H9 (cell line): ENCODE measurements around the gene FKRP. TPM values are rescaled to one million over a fixed set of nuclear protein-coding genes. Genes with fewer than 3 reads are reported as not detected.

Experiments used
- DNase-seq: peaks from one replicate; pipeline ENCODE4 v3.0.0-alpha.2; 2017
- H2AFZ ChIP-seq: one replicate; pipeline ENCODE4 v1.6.1; 2013; ENCODE audit warnings: mild to moderate bottlenecking, low read length, control low read depth, moderate library complexity
- H2AK5ac ChIP-seq: 2 replicates; pipeline ENCODE4 v1.6.1; 2013; ENCODE audit warnings: low read length, control low read depth, mixed read lengths; ENCODE audit not compliant: insufficient read length
- H2BK120ac ChIP-seq: one replicate; pipeline ENCODE4 v1.6.1; 2013; ENCODE audit warnings: low read depth, mild to moderate bottlenecking, low read length, control low read depth, inconsistent platforms; ENCODE audit not compliant: poor library complexity, severe bottlenecking
- H2BK12ac ChIP-seq: 2 replicates; pipeline ENCODE4 v1.6.1; 2013; ENCODE audit warnings: low read length, control low read depth, mixed read lengths, low read depth; ENCODE audit not compliant: insufficient read length
- H2BK15ac ChIP-seq: 2 replicates; pipeline ENCODE4 v1.6.1; 2013; ENCODE audit warnings: low read depth, low read length, control low read depth
- H2BK20ac ChIP-seq: one replicate; pipeline ENCODE4 v1.6.1; 2013; ENCODE audit warnings: low read depth, mild to moderate bottlenecking, low read length, control low read depth, inconsistent platforms; ENCODE audit not compliant: poor library complexity, severe bottlenecking
- H2BK5ac ChIP-seq: 2 replicates; pipeline ENCODE4 v1.6.1; 2013; ENCODE audit warnings: low read length, control low read depth, mixed read lengths; ENCODE audit not compliant: insufficient read length
- H3K14ac ChIP-seq: 2 replicates; pipeline ENCODE4 v1.6.1; 2013; ENCODE audit warnings: low read length, control low read depth; ENCODE audit not compliant: insufficient read depth
- H3K18ac ChIP-seq: 2 replicates; pipeline ENCODE4 v1.6.1; 2013; ENCODE audit warnings: low read depth, mild to moderate bottlenecking, mixed read lengths, low read length, control low read depth; ENCODE audit not compliant: insufficient read length
- H3K23ac ChIP-seq: 2 replicates; pipeline ENCODE4 v1.6.1; 2013; ENCODE audit warnings: low read length, control low read depth, mixed read lengths, low read depth; ENCODE audit not compliant: insufficient read length
- H3K23me2 ChIP-seq: 2 replicates; pipeline ENCODE4 v1.6.1; 2013; ENCODE audit warnings: low read depth, mild to moderate bottlenecking, mixed read lengths, low read length, control low read depth; ENCODE audit not compliant: insufficient read length, poor library complexity, severe bottlenecking
- H3K27ac ChIP-seq: 2 replicates; pipeline ENCODE4 v1.5.1; 2013; ENCODE audit warnings: low read length, control low read depth, mixed read lengths, low read depth; ENCODE audit not compliant: insufficient read length
- H3K27me3 ChIP-seq: 2 replicates; pipeline ENCODE4 v1.6.1; 2013; ENCODE audit warnings: low read length, control low read depth, inconsistent platforms; ENCODE audit not compliant: insufficient read depth
- H3K4ac ChIP-seq: 2 replicates; pipeline ENCODE4 v1.6.1; 2013; ENCODE audit warnings: low read depth, mild to moderate bottlenecking, control low read depth, inconsistent platforms, low read length, moderate library complexity
- H3K4me1 ChIP-seq: 2 replicates; pipeline ENCODE4 v1.6.1; 2013; ENCODE audit warnings: low read length, control low read depth, inconsistent platforms; ENCODE audit not compliant: insufficient read depth
- H3K4me2 ChIP-seq: 2 replicates; pipeline ENCODE4 v1.6.1; 2013; ENCODE audit warnings: low read length, control low read depth, mixed read lengths; ENCODE audit not compliant: insufficient read length, insufficient read depth
- H3K56ac ChIP-seq: 2 replicates; pipeline ENCODE4 v1.6.1; 2013; ENCODE audit warnings: low read depth, mild to moderate bottlenecking, mixed read lengths, low read length, control low read depth; ENCODE audit not compliant: insufficient read length
- H3K79me1 ChIP-seq: 2 replicates; pipeline ENCODE4 v1.6.1; 2013; ENCODE audit warnings: low read depth, mild to moderate bottlenecking, moderate library complexity, low read length, control low read depth, inconsistent platforms; ENCODE audit not compliant: insufficient read depth, poor library complexity, severe bottlenecking
- H3K79me2 ChIP-seq: 2 replicates; pipeline ENCODE4 v1.6.1; 2013; ENCODE audit warnings: low read length, control low read depth, inconsistent platforms; ENCODE audit not compliant: insufficient read depth
- H3K9ac ChIP-seq: 2 replicates; pipeline ENCODE4 v1.6.1; 2013; ENCODE audit warnings: low read length, control low read depth, mixed read lengths; ENCODE audit not compliant: insufficient read length; ENCODE audit errors: extremely low read depth
- H3K9me3 ChIP-seq: one replicate; pipeline ENCODE4 v1.6.1; 2013; ENCODE audit warnings: low read depth, low read length, inconsistent platforms; ENCODE audit not compliant: control insufficient read depth
- H3T11ph ChIP-seq: one replicate; pipeline ENCODE4 v1.6.1; 2013; ENCODE audit warnings: mild to moderate bottlenecking, low read length, control low read depth, inconsistent platforms
- H4K20me1 ChIP-seq: one replicate; pipeline ENCODE4 v1.6.1; 2013; ENCODE audit not compliant: control insufficient read depth, insufficient read length, insufficient read depth
- H4K5ac ChIP-seq: 2 replicates; pipeline ENCODE4 v1.6.1; 2013; ENCODE audit warnings: low read depth, mild to moderate bottlenecking, mixed read lengths, low read length, control low read depth; ENCODE audit not compliant: insufficient read length
- H4K8ac ChIP-seq: replicated peaks from 2 replicates; pipeline ENCODE4 v1.6.1; 2013; ENCODE audit warnings: low read length, control low read depth, mixed read lengths, low read depth; ENCODE audit not compliant: insufficient read length
- H4K91ac ChIP-seq: 2 replicates; pipeline ENCODE4 v1.6.1; 2013; ENCODE audit warnings: low read depth, mild to moderate bottlenecking, moderate library complexity, mixed read lengths, low read length, control low read depth; ENCODE audit not compliant: insufficient read length
- H3K27ac Mint-ChIP-seq, 3 experiments: 2 replicates in 2 of 3; 3 replicates in 1 of 3; pipeline ENCODE4 v1.8.0; 2020 to 2021; ENCODE audit warnings: mixed read lengths in 3 of 3, mild to moderate bottlenecking in 1 of 3, moderate library complexity in 1 of 3
- H3K27me3 Mint-ChIP-seq: 2 replicates; pipeline ENCODE4 v1.8.0; 2021; ENCODE audit warnings: low read depth, mild to moderate bottlenecking, moderate library complexity, mixed read lengths
- H3K36me3 Mint-ChIP-seq, 3 experiments: 2 replicates in 2 of 3; 3 replicates in 1 of 3; pipeline ENCODE4 v1.8.0; 2020 to 2021; ENCODE audit warnings: low read depth in 3 of 3, mixed read lengths in 3 of 3; ENCODE audit not compliant: insufficient read depth in 1 of 3
- H3K4me1 Mint-ChIP-seq, 2 experiments: 2 replicates each; pipeline ENCODE4 v1.8.0; 2020; ENCODE audit warnings: mixed read lengths in 2 of 2
- H3K4me3 Mint-ChIP-seq, 2 experiments: 2 replicates in 1 of 2; 3 replicates in 1 of 2; pipeline ENCODE4 v1.8.0; 2020 to 2021; ENCODE audit warnings: mild to moderate bottlenecking in 2 of 2, mixed read lengths in 2 of 2, moderate library complexity in 1 of 2
- H3K9me3 Mint-ChIP-seq, 2 experiments: 2 replicates in 1 of 2; 3 replicates in 1 of 2; pipeline ENCODE4 v1.8.0; 2020; ENCODE audit warnings: mild to moderate bottlenecking in 2 of 2, mixed read lengths in 2 of 2, moderate library complexity in 1 of 2
- WGBS: extraction: QIAGEN DNeasy Blood & Tissue Kit; methylation state at CpG from one replicate; pipeline ENCODE4 v1.1.7; 2013; ENCODE audit warnings: missing lambda C conversion rate, low lambda C conversion rate, mixed read lengths; ENCODE audit not compliant: insufficient read length; ENCODE audit errors: extremely low coverage; 5-methylcytosine and 5-hydroxymethylcytosine counted together
- total RNA-seq: library from RNA; stranded (reverse); gene quantifications from 2 replicates; pipeline ENCODE4 v1.2.1, GENCODE V29; 2021
- TF ChIP-seq, protein P1 (sequence below): fragments of 200-600 bp; sonication (generic); conservative IDR thresholded peaks from 3 replicates; pipeline ENCODE4 v1.8.0; 2021; ENCODE audit warnings: antibody characterized with exemption, mild to moderate bottlenecking

FKRP gene
- total RNA-seq, 1 experiment from 2014 or later: 42.2 TPM

DNA sequence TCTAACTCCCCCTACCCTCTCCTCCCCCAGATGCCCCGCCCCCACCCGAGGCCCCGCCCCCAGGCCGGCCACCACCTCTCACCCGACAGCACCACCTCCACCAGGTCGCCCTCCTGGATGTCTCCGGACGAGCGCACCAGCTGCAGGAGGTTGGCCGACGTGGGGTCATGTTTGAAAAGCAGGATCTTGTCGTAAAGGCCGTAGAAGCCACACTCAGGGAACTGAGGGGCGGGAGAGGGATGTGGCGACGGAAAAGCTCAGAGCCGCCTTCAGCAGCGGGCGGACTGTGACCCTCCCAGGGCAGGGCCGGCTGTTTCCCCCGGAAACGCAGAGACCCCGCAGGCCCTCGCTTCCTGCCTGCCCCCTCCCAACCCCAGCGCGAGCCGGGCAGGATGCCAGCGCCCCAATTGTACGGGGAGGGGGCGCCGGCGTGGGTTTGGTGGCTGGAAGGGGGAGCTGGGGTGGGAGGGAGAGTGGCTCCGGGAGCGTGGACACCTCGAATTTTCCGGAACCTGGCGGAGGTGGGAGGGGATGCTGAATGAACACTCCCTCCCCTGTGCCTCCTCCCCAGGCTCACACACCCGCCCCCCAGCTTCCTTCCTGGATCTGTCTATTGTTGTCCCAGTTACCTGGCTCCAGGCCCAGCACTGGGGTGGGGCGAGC is 31.9 kb upstream of the FKRP start:
- Histone ChIP-seq H2AFZ (no peak overlapping the region), H4K91ac (no peak overlapping the region), H4K5ac (no peak overlapping the region), H2BK120ac (no peak overlapping the region), H2BK5ac (no peak overlapping the region), H2BK12ac (no peak overlapping the region), H3K79me2 (no peaks in the 10 kb centered on the region; the same call in 1 of the 2 replicates), H3K4me1 (no peaks in the 10 kb centered on the region; the same call in 1 of the 2 replicates), H3K4me2 (peak overlapping the region; percentile 49), H3K23ac (no peak overlapping the region), H2AK5ac (no peak overlapping the region), H3K14ac (no peak overlapping the region; the same call in 1 of the 2 replicates), H3K79me1 (peaks cover 3% of the 10 kb centered on the region), H3K56ac (no peak overlapping the region), H4K8ac (no peak overlapping the region), H3K23me2 (peaks cover 15% of the 10 kb centered on the region), H3K9me3 (no peaks in the 10 kb centered on the region), H3K27me3 (no peaks in the 10 kb centered on the region), H2BK20ac (no peak overlapping the region), H3K18ac (peak overlapping the region; percentile 85), H4K20me1 (no peaks in the 10 kb centered on the region), H3T11ph (no peak overlapping the region), H3K9ac (peak overlapping the region; percentile 50), H3K27ac (no peak overlapping the region), H2BK15ac (no peak overlapping the region), H3K4ac (no peak overlapping the region)
- no CpG with 5 or more reads among the region's 39 CpGs for WGBS
- Mint-ChIP-seq H3K27me3 (no peaks in the 10 kb centered on the region), H3K4me3 (peak overlapping the region; percentile 91 to 97), H3K4me1 (peaks cover 23 to 32% of the 10 kb centered on the region in 2 experiments), H3K27ac (peak overlapping the region; percentile 95 to 99 (median 98)), H3K36me3 (peaks cover 6 to 28% (median 25%) of the 10 kb centered on the region in 3 experiments), H3K9me3 (no peaks in the 10 kb centered on the region)
- TF ChIP-seq, protein P1, sequence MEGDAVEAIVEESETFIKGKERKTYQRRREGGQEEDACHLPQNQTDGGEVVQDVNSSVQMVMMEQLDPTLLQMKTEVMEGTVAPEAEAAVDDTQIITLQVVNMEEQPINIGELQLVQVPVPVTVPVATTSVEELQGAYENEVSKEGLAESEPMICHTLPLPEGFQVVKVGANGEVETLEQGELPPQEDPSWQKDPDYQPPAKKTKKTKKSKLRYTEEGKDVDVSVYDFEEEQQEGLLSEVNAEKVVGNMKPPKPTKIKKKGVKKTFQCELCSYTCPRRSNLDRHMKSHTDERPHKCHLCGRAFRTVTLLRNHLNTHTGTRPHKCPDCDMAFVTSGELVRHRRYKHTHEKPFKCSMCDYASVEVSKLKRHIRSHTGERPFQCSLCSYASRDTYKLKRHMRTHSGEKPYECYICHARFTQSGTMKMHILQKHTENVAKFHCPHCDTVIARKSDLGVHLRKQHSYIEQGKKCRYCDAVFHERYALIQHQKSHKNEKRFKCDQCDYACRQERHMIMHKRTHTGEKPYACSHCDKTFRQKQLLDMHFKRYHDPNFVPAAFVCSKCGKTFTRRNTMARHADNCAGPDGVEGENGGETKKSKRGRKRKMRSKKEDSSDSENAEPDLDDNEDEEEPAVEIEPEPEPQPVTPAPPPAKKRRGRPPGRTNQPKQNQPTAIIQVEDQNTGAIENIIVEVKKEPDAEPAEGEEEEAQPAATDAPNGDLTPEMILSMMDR: no peak
- peak; percentile 94 for DNase-seq
